Stimulated activated CD4-positive, alpha-beta T cell treated with anti-CD3 and anti-CD28 coated beads, Interleukin-15, amount 100 ng/mL, for 1 hour (primary cell): ENCODE measurements around the gene CHRNA9.

Source experiments
- DNase-seq, 2 donors: peaks; one replicate each; pipeline ENCODE4 v3.0.0-alpha.2; 2020; ENCODE audit warnings: low read depth in 1 of 2, low spot score in 1 of 2

CHRNA9 gene

GRCh38 chr4:40308528-40309122 is 26.5 kb upstream of the CHRNA9 start:
- DNase-seq: no peak

GRCh38 chr4:40309250-40309774 is 25.8 kb upstream of the CHRNA9 start:
- peak; percentile 83 to 86 for DNase-seq

GRCh38 chr4:40310225-40310624 is 24.9 kb upstream of the CHRNA9 start:
- no peak for DNase-seq

- no peak for DNase-seq
Observed at GRCh38 chr4:40311811-40312346, 23.3 kb upstream of the CHRNA9 start.

- DNase-seq: no peak
Observed at GRCh38 chr4:40314951-40315350, 20.2 kb upstream of the CHRNA9 start.

- no peak for DNase-seq
Observed at GRCh38 chr4:40316333-40316781, 18.8 kb upstream of the CHRNA9 start.

GRCh38 chr4:40316782-40317635 is 18.1 kb upstream of the CHRNA9 start:
- peak in 1 of 2 donors; percentile 12 for DNase-seq

- no peak for DNase-seq
Observed at GRCh38 chr4:40317916-40318658, 17.0 kb upstream of the CHRNA9 start.

GRCh38 chr4:40321574-40322275 is 13.4 kb upstream of the CHRNA9 start:
- no peak for DNase-seq

GRCh38 chr4:40322811-40323210 is 12.3 kb upstream of the CHRNA9 start:
- no peak for DNase-seq

- DNase-seq: no peak
Observed at GRCh38 chr4:40323866-40324265, 11.3 kb upstream of the CHRNA9 start.

GRCh38 chr4:40325406-40326019 is 9.6 kb upstream of the CHRNA9 start:
- DNase-seq: no peak

GRCh38 chr4:40327340-40327739 is 7.8 kb upstream of the CHRNA9 start:
- DNase-seq: no peak

GRCh38 chr4:40328383-40328782 is 6.8 kb upstream of the CHRNA9 start:
- DNase-seq: no peak

- no peak for DNase-seq
Observed at GRCh38 chr4:40329805-40330204, 5.3 kb upstream of the CHRNA9 start.

GRCh38 chr4:40330536-40330935 is 4.6 kb upstream of the CHRNA9 start:
- DNase-seq: no peak

- no peak for DNase-seq
Observed at GRCh38 chr4:40331101-40331745, 3.9 kb upstream of the CHRNA9 start.

- no peak for DNase-seq
Observed at GRCh38 chr4:40331961-40332360, 3.2 kb upstream of the CHRNA9 start.

GRCh38 chr4:40333921-40334352 is 1.2 kb upstream of the CHRNA9 start:
- DNase-seq: no peak

GRCh38 chr4:40335525-40335894 is 377 bp downstream of the CHRNA9 start:
- no peak for DNase-seq
